KOPT-K1 (cell line): Measurements from ENCODE around the gene ARHGAP44.

Experiments
- H3K27ac ChIP-seq: fragments of 200-600 bp; sonication (generic); 2 replicates; pipeline ENCODE4 v1.5.1; 2016; ENCODE audit warnings: antibody characterized with exemption, mild to moderate bottlenecking, low read depth, low read length; ENCODE audit not compliant: poor library complexity, severe bottlenecking
- H3K36me3 ChIP-seq: fragments of 200-600 bp; sonication (generic); 2 replicates; pipeline ENCODE4 v1.5.1; 2017; ENCODE audit warnings: antibody characterized with exemption, mild to moderate bottlenecking, low read length, moderate library complexity; ENCODE audit not compliant: insufficient read depth
- H3K9me3 ChIP-seq: fragments of 200-600 bp; sonication (generic); 2 replicates; pipeline ENCODE4 v1.5.1; 2017; ENCODE audit warnings: antibody characterized with exemption, low read length, mild to moderate bottlenecking; ENCODE audit not compliant: insufficient read depth, poor library complexity, severe bottlenecking

ARHGAP44 gene

GRCh38 chr17:13024016-13024415, 234.7 kb downstream of the ARHGAP44 start:
- Histone ChIP-seq H3K27ac (no peak overlapping the region), H3K9me3 (no peaks in the 10 kb centered on the region), H3K36me3 (no peaks in the 10 kb centered on the region)

DNA sequence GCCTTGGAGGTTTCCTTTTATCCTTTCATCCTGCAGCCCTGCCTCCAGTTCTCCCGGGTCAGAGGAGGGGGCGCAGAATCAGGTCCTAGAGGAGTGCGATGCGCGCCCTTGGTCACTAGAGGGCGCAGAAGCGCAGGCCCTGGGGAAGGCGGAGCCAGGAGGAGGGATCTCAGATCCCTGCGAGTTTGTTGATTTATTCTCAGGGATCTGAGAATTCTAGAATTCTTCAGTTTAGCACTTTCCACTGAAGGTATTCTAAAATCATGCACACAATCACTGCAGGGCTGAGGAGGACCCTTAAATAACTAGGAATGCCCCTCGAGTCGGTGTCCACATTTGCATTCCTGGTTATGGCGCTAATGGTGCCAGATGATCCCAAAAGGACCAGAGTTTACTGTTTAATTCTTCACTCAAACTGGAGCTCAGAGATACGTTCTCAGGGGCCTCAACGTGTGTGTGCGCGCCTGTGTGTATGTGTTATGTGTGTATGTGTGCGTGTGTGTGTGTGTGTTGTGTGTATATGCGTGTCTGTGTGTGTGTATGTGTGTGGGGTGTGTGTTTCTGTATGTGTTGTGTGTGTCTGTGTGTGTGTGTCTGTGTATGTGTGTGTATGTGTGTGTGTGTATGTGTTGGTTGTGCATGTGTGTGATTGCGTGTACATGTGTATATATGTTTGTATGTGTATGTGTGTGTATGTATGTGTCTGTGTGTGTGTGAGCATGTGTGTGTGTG, 235.4 kb downstream of the ARHGAP44 start:
- Histone ChIP-seq H3K27ac (no peak overlapping the region), H3K36me3 (no peaks in the 10 kb centered on the region), H3K9me3 (no peaks in the 10 kb centered on the region)

- H3K27ac ChIP-seq = no peak overlapping the region
Measured at GRCh38 chr17:13025258-13025627, 235.9 kb downstream of the ARHGAP44 start.

DNA sequence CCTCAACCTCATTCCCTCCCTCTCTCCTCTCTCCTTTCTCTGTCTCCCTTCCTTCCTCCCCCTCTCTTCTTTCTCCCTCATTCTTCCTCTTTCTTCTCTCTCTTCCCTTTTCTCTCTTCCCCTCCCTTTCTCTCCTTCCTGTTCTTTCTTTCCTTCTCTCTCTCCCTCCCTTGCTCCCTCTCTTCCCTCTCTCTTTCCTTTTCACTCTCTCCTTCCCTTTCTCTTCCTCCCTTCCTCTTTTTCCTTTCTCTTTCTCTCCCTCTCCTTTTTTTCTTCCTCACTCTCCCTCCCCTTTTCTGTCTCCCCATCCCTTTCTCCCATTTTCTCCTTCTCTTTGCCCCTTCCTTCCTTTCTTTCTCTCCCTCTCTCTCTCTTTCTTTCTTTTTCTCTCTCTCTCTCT, 236.4 kb downstream of the ARHGAP44 start:
- Histone ChIP-seq H3K9me3 (no peaks in the 10 kb centered on the region), H3K27ac (no peak overlapping the region), H3K36me3 (no peaks in the 10 kb centered on the region)

More at GRCh38 chr17:13025258-13025627, 235.9 kb downstream of the ARHGAP44 start:
- no peaks in the 10 kb centered on the region for H3K36me3 ChIP-seq
- H3K9me3 ChIP-seq = no peaks in the 10 kb centered on the region

DNA sequence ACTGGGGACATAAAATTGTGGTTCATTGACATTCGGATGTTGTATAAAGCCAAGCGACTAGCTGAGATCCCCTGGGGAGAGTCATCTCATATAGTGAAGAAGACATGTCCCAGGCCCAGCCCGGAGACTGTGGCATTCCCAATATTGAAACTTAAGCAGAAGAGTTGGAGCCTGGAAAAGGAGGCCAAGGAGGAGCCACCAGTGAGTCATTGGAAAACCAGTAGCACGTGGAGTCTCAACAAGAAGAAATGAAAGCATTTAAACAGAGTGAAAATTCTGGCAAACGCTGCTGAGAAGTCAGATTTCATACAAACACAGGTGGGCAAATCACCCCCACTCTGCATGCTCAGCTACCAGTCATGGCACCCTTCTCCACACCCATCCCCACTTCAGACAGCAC, 237.9 kb downstream of the ARHGAP44 start:
- no peak overlapping the region for H3K27ac ChIP-seq
- H3K36me3 ChIP-seq = no peaks in the 10 kb centered on the region
- H3K9me3 ChIP-seq = no peaks in the 10 kb centered on the region

DNA sequence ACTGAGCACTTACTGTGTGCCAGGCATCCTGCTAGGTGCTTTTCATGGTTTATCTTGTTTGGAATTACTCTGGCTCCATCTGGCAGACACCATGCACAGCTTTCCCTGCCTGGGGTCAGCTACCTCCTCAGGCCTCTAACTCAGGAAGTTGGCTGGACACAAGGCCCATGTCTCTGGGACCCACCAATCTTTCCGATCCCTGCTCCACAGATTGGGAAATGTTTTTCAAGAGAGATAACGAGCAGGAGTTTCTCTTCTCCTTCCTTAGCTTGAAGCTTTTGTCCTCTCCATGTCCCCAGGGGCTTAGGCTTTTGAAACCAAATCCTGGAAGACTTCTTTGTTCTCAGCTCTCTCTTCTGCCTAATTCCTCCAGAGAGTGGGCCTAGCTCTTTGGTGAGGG, 240.0 kb downstream of the ARHGAP44 start:
- H3K9me3 ChIP-seq = no peaks in the 10 kb centered on the region
- no peak overlapping the region for H3K27ac ChIP-seq
- no peaks in the 10 kb centered on the region for H3K36me3 ChIP-seq

DNA sequence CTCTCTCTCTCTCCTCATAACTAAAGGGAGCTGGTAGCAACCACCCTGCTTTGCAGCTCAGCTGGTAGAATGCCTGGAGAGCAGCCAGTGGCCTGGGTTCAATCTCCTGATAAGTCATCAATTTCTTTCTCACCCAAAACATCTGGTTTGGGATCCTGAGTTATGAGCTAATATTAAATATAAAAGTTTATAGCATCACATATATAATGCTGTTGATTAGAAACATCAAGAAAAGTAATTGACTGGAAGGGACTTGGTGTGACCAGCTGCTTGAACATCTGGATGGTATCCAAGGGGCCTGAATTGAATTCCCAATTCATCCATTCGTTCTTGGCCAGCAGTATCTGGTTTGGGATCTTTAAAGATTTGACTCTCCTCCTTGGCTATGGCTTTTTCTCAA, 240.8 kb downstream of the ARHGAP44 start:
- Histone ChIP-seq H3K27ac (no peak overlapping the region), H3K9me3 (peaks cover 4% of the 10 kb centered on the region), H3K36me3 (no peaks in the 10 kb centered on the region)

- H3K27ac ChIP-seq = no peak overlapping the region
- no peaks in the 10 kb centered on the region for H3K36me3 ChIP-seq
- peaks cover 10% of the 10 kb centered on the region for H3K9me3 ChIP-seq
Measured at GRCh38 chr17:13030459-13031300, 241.4 kb downstream of the ARHGAP44 start.

DNA sequence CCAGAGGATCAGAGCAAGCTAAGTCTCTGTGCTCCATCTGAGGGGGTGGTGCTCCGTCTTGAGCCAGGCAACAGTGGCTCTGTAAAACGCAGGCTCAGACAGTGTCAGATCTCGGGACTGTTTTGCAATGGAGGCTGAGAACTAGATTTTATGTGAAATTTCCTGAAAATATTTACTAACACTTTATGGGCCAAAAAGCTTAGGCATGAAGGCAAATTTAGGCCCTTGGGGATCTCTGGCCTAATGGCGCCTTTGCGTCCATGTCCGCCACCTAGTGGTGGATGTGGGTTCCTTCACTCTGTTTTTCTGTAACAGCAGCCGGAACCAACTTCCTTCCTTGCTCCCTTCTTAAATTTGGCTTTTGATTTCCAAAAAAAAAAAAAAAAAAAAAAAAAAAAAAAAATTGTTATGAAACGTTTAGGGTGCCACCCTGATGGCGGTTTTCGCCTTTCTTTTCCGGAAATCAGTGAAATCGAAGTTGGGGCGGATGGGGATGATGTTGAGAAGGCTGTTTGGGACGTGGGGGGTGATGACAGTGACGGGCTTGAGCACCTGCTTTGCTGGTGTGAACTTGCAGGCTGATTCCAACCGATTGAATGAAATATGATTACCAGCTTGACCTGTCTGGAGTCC, 242.5 kb downstream of the ARHGAP44 start:
- Histone ChIP-seq H3K36me3 (no peaks in the 10 kb centered on the region), H3K27ac (no peak overlapping the region), H3K9me3 (peaks cover 14% of the 10 kb centered on the region)

- H3K36me3 ChIP-seq = no peaks in the 10 kb centered on the region
- peaks cover 14% of the 10 kb centered on the region for H3K9me3 ChIP-seq
- H3K27ac ChIP-seq = no peak overlapping the region
Measured at GRCh38 chr17:13035420-13035819, 246.1 kb downstream of the ARHGAP44 start.

- no peak overlapping the region for H3K27ac ChIP-seq
- peaks cover 14% of the 10 kb centered on the region for H3K9me3 ChIP-seq
- no peaks in the 10 kb centered on the region for H3K36me3 ChIP-seq
Measured at GRCh38 chr17:13036751-13037150, 247.5 kb downstream of the ARHGAP44 start.

- Histone ChIP-seq H3K9me3 (peaks cover 14% of the 10 kb centered on the region), H3K36me3 (no peaks in the 10 kb centered on the region), H3K27ac (no peak overlapping the region)
Measured at GRCh38 chr17:13038931-13039665, 249.8 kb downstream of the ARHGAP44 start.
